Stimulated activated naive CD4-positive, alpha-beta T cell treated with Interleukin-2 at 50 U/mL for 16 hours (primary cell): Measurements from ENCODE around the gene NPW.

ENCODE experiments used
- DNase-seq: peaks from one replicate; lab custom pipeline; 2025; lab: John Stamatoyannopoulos, UW

NPW gene

DNA sequence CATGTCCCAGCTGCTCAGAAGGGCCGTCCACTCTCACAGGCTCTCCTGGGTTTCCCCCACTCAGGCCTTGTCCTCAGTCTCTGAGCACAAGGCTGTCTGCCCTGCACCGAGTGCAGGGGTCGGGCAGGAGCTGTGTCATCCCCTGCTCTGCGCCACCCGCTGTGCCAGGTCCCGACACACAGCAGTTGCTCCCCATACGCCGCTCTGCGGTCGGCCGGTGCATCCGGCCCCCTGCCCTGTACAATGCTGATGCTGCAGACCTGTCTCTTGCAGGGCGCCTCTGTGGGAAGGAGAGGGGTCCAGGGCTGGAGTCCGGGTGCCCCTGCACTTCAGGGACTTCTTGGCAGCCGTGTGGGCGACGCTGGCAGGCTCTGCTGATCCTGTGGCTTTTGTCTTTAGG is 34.3 kb downstream of the NPW start:
- no peak for DNase-seq

DNA sequence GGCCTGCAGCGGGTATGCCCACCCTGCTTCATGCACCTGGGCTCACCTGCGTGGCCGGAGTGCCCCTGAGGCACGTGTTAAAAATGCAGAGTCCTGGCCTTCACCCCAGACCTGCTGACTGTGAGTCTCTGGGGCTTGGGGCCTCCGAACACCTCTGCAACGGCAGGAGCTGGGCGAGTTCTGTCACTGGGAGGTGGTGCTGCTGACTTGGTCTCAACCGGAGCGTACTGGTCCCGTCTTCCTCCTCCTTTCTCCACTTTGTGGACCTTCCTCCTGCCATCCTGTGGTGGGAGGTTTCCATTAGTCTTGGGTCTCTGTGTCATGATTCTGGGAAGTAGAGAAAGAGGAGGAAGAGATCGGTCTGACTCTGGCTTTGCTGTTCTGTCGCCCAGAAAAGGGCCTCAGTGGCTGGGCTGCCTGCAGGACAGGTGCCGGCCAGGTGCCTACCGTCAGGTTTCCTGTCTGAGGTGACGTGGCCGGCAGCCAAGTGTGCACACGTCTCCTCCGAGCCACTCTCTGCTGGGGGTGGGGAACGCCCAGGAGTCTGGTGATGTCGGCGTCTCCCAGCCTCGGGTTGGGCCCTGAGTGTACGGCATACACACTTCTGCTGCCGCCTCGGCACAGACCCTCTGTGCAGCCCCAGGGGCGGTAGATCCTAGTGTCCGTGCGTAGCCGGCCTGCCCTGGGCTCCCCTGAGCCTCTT is 35.1 kb downstream of the NPW start:
- no peak for DNase-seq

DNA sequence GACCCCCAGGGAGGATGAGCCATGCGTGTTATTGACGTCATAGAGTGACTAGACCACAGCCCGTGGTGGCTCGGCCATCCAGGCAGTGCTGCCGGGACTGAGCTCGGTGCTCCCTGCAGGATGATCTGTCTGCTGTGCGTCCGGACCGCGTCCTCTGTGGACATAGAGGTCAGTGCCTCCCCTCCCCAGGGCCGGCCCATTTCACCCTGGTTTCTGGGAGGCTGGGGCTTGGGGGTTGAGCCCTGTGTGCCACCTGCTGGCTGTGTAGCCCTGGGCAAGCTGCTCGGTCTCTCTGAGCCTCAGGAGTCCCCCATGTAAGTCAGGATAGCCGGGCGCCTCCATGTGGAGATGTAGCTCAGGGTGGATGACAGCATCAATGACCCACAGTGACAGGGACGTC is 36.5 kb downstream of the NPW start:
- DNase-seq = no peak

DNA sequence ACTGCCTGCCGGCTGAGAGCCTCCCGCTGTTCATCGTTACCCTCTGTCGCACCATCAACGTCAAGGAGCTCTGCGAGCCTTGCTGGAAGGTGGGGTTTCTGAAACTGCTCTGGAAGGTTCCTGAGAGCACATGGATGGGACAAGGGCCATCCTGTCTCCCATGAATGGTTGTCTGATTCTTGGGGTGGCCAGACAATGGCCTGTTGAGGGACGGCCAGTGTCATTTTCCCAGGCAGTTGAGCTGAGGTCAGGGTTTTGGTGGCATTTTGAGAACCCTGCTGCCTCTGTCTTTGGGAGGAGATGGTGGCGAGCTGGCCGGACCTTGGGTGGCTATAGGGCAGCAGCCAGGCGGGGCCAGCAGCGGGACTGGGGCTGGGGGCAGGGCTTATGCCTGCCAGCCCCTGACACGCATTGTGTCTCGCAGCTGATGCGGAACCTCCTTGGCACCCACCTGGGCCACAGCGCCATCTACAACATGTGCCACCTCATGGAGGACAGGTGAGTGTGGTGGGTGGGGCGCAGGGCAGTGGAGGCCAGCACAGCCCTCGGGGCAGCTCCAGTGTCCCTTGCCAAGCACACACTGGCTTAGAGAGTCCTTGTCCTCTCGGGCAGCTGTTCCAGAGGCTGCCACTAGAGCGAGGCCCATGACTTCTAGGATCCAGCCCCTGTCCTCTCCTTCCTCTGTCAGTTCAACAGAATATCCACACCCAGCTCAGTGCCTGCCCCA is 37.3 kb downstream of the NPW start:
- DNase-seq = no peak

GRCh38 chr16:2057438-2057837 is 37.9 kb downstream of the NPW start:
- no peak for DNase-seq

DNA sequence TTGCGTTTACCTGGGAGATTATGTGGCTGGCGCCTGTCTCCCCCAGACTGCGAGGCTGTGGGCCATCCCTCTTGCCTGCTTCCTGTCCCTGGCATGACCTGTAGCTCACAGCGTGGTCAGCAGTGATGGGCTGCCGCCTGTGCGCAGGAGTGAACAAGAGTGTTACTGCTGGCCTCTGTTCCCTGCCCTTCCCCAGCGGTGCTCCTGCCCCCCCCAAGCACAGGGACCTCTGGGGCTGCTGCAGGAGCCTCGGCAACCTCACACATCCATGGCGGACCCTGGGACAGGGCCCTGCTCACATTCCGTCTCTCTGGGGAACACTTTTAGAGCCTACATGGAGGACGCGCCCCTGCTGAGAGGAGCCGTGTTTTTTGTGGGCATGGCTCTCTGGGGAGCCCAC is 38.8 kb downstream of the NPW start:
- DNase-seq = no peak

GRCh38 chr16:2058872-2059271 is 39.3 kb downstream of the NPW start:
- no peak for DNase-seq

- DNase-seq = no peak
These were observed 40.8 kb downstream of the NPW start for GRCh38 chr16:2060346-2060745.

GRCh38 chr16:2061023-2061422 is 41.4 kb downstream of the NPW start:
- no peak for DNase-seq

GRCh38 chr16:2061526-2061925 is 41.9 kb downstream of the NPW start:
- DNase-seq = no peak

DNA sequence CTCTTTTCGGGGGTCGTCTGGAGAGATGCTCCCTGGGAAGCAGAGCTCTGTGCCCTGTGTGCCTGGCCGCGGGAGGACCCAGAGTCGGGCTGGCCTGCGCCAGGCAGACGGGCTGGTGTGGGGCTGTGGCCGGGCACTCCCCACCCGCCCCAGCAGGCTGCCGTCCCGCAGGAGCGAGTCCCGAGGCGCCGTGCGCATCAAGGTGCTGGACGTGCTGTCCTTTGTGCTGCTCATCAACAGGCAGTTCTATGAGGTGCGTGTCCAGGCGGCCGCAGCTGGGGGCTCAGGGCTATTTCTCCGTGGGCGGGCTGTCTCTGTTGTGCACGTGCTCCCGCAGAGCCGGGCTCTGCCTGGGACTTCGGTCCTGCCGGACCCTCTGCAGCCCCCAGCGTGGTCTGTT is 43.2 kb downstream of the NPW start:
- DNase-seq = no peak

DNA sequence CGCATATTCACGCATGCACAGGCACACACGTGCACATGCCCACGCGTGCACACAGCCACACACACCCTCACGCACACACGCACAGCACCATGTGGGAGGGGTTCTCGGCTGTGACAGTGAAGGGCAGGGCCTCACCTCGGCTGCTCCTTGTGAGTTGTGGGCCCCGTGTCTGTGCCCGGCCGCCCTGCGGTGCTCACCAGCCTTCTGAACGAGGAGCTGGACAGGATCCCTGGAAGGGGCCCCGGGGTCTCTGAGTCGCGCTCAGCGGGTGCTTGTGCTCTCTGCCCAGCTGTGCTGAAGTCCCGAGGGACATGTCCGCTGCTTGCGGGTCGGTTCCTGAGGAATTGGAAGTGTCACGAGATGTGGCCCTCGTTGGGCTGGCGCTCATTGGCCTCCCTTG is 44.3 kb downstream of the NPW start:
- no peak for DNase-seq

- no peak for DNase-seq
These were observed 44.9 kb downstream of the NPW start for GRCh38 chr16:2064368-2064945.

DNA sequence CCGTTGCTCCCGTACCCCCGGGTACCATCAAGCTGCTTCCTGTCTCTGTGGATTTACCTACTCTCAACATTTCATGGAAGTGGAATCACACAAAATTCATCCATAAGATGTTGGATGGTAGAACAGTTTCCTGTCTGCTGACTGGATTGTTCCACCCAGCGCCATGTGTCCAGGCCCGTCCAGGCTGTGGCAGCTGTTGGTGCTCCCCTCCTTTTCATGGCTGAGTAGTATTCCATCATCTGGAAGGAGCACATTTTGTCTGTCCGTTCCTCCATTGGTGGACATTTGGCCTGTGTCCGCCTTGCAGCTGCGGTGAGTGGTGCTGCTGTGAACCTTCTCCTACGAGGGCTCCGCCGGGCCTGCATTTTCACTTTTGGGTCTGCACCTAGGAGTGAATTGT is 46.6 kb downstream of the NPW start:
- no peak for DNase-seq
